Hepatocyte (in vitro differentiated cells): ENCODE measurements around the gene AKAP13.

Source experiments
- CTCF ChIP-seq: fragments of 200-600 bp; sonication (generic); IDR thresholded peaks from 2 replicates; pipeline ENCODE4 v1.5.1; 2016; ENCODE audit warnings: antibody characterized with exemption, mild to moderate bottlenecking; ENCODE audit not compliant: poor library complexity
- EZH2phosphoT487 ChIP-seq: fragments of 200-600 bp; sonication (generic); IDR thresholded peaks from one replicate; pipeline ENCODE4 v1.6.1; 2018; ENCODE audit warnings: antibody characterized with exemption, mild to moderate bottlenecking, low read depth, moderate library complexity; ENCODE audit not compliant: unreplicated experiment, severe bottlenecking

GRCh38 chr15:85499371-85499887 lies 119.0 kb downstream of the AKAP13 start:
- TF ChIP-seq CTCF (no peak), EZH2phosphoT487 (no peak)
